Measurements from ENCODE around the gene RAB27B. TPM values are rescaled to one million over a fixed set of nuclear protein-coding genes. Genes with fewer than 3 reads are reported as not detected.

RAB27B gene
- total RNA-seq, 4 donors from 2014 or later = under 0.01 to 51.2 (median 3.3) TPM

DNA sequence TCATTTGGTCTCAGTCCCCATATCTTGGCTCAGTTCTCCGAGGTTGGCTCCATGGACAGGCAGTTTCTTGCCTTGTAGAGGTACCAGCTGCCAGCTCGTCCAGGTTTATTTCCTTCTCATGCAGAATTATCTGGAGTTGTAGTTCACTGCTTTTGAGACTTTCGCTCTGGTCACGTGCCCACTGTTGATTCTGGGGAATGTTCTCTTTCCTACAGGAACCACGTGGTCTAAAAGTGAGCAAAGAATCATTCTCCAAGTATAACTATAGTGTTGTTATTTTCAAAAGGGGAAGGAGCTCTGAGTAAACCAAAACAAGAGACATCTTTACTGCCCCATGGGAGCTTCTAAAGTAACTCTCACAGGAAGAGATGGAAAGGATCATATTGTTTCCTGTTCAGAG is 41.2 kb upstream of the RAB27B start:
- intact Hi-C loops (cut with DNase I; ENCODE audit: low total_unique reads) = no loop called here

GRCh38 chr18:54787616-54788015 is 40.7 kb upstream of the RAB27B start:
- TF ChIP-seq CTCF (IDR thresholded peaks at IDR 0.05) (no peak), POLR2A (IDR thresholded peaks at IDR 0.05) (no peak)
- Histone ChIP-seq H3K27ac (no peak overlapping the region), H3K4me1 (no peaks in the 10 kb centered on the region), H3K4me3 (no peak overlapping the region), H3K36me3 (no peaks in the 10 kb centered on the region), H3K9me3 (no peaks in the 10 kb centered on the region), H3K27me3 (no peaks in the 10 kb centered on the region)
- intact Hi-C loops (cut with DNase I; ENCODE audit: low total_unique reads) = no loop called here
- DNase-seq = no peak

More for the DNA sequence above, 41.2 kb upstream of the RAB27B start:
- H3K9me3 ChIP-seq = no peaks in the 10 kb centered on the region
- H3K36me3 ChIP-seq = no peaks in the 10 kb centered on the region
- no peaks in the 10 kb centered on the region for H3K27me3 ChIP-seq
- TF ChIP-seq POLR2A (IDR thresholded peaks at IDR 0.05) = no peak
- no peak overlapping the region for H3K27ac ChIP-seq
- H3K4me1 ChIP-seq = no peaks in the 10 kb centered on the region
- no peak for DNase-seq
- no peak overlapping the region for H3K4me3 ChIP-seq

DNA sequence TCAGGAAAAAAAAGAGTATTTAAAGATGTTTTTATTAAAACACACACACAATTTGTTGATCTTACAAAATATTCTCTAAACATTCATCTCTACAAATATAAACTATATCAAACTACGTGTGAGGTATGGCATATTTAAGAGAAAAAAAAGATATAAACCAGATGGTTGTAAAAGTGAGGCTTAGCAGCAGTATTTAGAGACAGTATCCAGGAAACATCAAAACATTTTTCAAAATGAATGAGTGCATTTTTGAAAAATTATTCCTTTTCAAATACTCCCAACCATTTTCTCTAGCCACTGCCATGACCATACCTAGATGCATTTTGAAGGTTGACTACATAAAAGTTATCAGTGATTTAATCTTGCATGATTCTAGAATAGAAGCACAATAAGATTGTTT is 38.2 kb upstream of the RAB27B start:
- H3K36me3 ChIP-seq = no peaks in the 10 kb centered on the region
- no peak for TF ChIP-seq POLR2A (IDR thresholded peaks at IDR 0.05)
- TF ChIP-seq CTCF (IDR thresholded peaks at IDR 0.05) = no peak
- intact Hi-C loops (cut with DNase I; ENCODE audit: low total_unique reads) = no loop called here

DNA sequence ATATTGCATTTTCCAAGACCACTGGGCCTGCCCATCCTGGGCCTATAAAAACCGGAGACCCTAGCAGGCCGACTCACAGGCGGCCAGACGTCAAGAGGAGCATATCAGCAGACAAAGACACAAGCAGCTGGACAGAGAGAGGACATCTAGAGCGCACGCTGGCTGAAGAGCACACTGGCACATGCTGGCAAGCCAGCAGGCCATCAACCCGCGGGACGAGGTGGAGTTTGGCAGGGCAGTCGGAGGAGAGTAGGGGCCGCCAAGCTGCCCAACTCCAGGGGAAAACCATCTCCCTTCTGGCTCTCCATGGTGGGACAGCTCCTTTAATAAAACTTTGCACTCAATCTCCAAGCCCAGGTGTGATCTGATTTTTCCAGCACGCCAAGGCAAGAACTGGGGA is 36.6 kb upstream of the RAB27B start:
- Histone ChIP-seq H3K4me3 (no peak overlapping the region), H3K9me3 (no peaks in the 10 kb centered on the region), H3K4me1 (no peaks in the 10 kb centered on the region), H3K27me3 (no peaks in the 10 kb centered on the region), H3K36me3 (no peaks in the 10 kb centered on the region), H3K27ac (no peak overlapping the region)
- intact Hi-C loops (cut with DNase I; ENCODE audit: low total_unique reads) = no loop called here
- no peak for DNase-seq
- TF ChIP-seq POLR2A (IDR thresholded peaks at IDR 0.05) (no peak), CTCF (IDR thresholded peaks at IDR 0.05) (no peak)

More for the DNA sequence above, 38.2 kb upstream of the RAB27B start:
- DNase-seq = no peak
- H3K27ac ChIP-seq = no peak overlapping the region
- no peaks in the 10 kb centered on the region for H3K9me3 ChIP-seq
- H3K27me3 ChIP-seq = no peaks in the 10 kb centered on the region
- H3K4me3 ChIP-seq = no peak overlapping the region
- H3K4me1 ChIP-seq = no peaks in the 10 kb centered on the region

- Histone ChIP-seq H3K9me3 (no peaks in the 10 kb centered on the region), H3K4me3 (no peak overlapping the region), H3K27me3 (no peaks in the 10 kb centered on the region), H3K4me1 (no peaks in the 10 kb centered on the region), H3K27ac (no peak overlapping the region), H3K36me3 (no peaks in the 10 kb centered on the region)
- intact Hi-C loops (cut with DNase I; ENCODE audit: low total_unique reads) = no loop called here
- TF ChIP-seq POLR2A (IDR thresholded peaks at IDR 0.05) (no peak), CTCF (IDR thresholded peaks at IDR 0.05) (no peak)
- no peak for DNase-seq
These were observed 36.2 kb upstream of the RAB27B start for GRCh38 chr18:54792079-54792478.

- Histone ChIP-seq H3K9me3 (no peaks in the 10 kb centered on the region), H3K4me1 (no peaks in the 10 kb centered on the region), H3K36me3 (no peaks in the 10 kb centered on the region), H3K4me3 (no peak overlapping the region), H3K27me3 (no peaks in the 10 kb centered on the region), H3K27ac (no peak overlapping the region)
- TF ChIP-seq POLR2A (IDR thresholded peaks at IDR 0.05) (no peak), CTCF (IDR thresholded peaks at IDR 0.05) (no peak)
- intact Hi-C loops (cut with DNase I; ENCODE audit: low total_unique reads) = no loop called here
- no peak for DNase-seq
These were observed 33.5 kb upstream of the RAB27B start for GRCh38 chr18:54794823-54795222.

All from uterus (tissue), 4 donors.